HepG2 (cell line): ENCODE measurements around the gene FLAD1. TPM values are rescaled to one million over a fixed set of nuclear protein-coding genes. Genes with fewer than 3 reads are reported as not detected.

ENCODE experiments used
- CEBPB ChIP-seq: IDR thresholded peaks from 2 replicates; pipeline ENCODE4 v1.6.1; 2011; ENCODE audit warnings: low read depth, low read length, improper control_type of control experiment, borderline replicate concordance
- FOXJ3 ChIP-seq: sonication (generic); formaldehyde crosslinking; IDR thresholded peaks from 2 replicates; pipeline ENCODE4 v1.4.0; 2020; ENCODE audit warnings: missing genetic modification reagents, mild to moderate bottlenecking, borderline replicate concordance
- HNF4G ChIP-seq, 2 experiments: sonication (generic) in 1 of 2; formaldehyde crosslinking in 1 of 2; IDR thresholded peaks; 2 replicates each; pipeline versions ENCODE4 v1.4.0 to v1.6.1; 2011 to 2020; ENCODE audit warnings: borderline replicate concordance in 2 of 2, low read depth in 2 of 2, mild to moderate bottlenecking in 2 of 2, low read length in 1 of 2, missing genetic modification reagents in 1 of 2, moderate library complexity in 1 of 2
- IRF2 ChIP-seq: IDR thresholded peaks from 2 replicates; pipeline ENCODE4 v1.6.1; 2018; ENCODE audit warnings: missing genetic modification reagents, missing compliant biosample characterization
- KAT2B ChIP-seq: fragments of 150-350 bp; IDR thresholded peaks from 2 replicates; pipeline ENCODE4 v1.6.1; 2014; ENCODE audit warnings: low read depth, low read length, borderline replicate concordance
- KDM5A ChIP-seq: fragments of 200-600 bp; sonication (generic); IDR thresholded peaks from 2 replicates; pipeline ENCODE4 v1.7.0; 2018; ENCODE audit warnings: antibody characterized with exemption, mild to moderate bottlenecking, low read length, borderline replicate concordance
- MEIS1 ChIP-seq: sonication (generic); formaldehyde crosslinking; IDR thresholded peaks from 2 replicates; pipeline ENCODE4 v1.9.0; 2021; ENCODE audit warnings: mild to moderate bottlenecking, missing genetic modification reagents, moderate library complexity, borderline replicate concordance
- SCMH1 ChIP-seq: sonication (generic); formaldehyde crosslinking; IDR thresholded peaks from 2 replicates; pipeline ENCODE4 v1.9.0; 2021; ENCODE audit warnings: missing genetic modification reagents, mild to moderate bottlenecking, borderline replicate concordance
- ZNF136 ChIP-seq: sonication (generic); formaldehyde crosslinking; IDR thresholded peaks from 2 replicates; pipeline ENCODE4 v1.8.1; 2022; ENCODE audit warnings: low read depth, mild to moderate bottlenecking, moderate library complexity, missing genetic modification reagents
- ZNF17 ChIP-seq: sonication (generic); formaldehyde crosslinking; IDR thresholded peaks from 2 replicates; pipeline ENCODE4 v1.5.0; 2020; ENCODE audit warnings: mild to moderate bottlenecking, missing genetic modification reagents
- ZNF292 ChIP-seq: sonication (generic); formaldehyde crosslinking; IDR thresholded peaks from 2 replicates; pipeline ENCODE4 v1.8.1; 2022; ENCODE audit warnings: mild to moderate bottlenecking, low read depth, missing genetic modification reagents, borderline replicate concordance
- ZNF430 ChIP-seq: sonication (generic); formaldehyde crosslinking; IDR thresholded peaks from 2 replicates; pipeline ENCODE4 v1.9.0; 2021; ENCODE audit warnings: mild to moderate bottlenecking, missing genetic modification reagents
- ZNF432 ChIP-seq: sonication (generic); formaldehyde crosslinking; IDR thresholded peaks from 2 replicates; pipeline ENCODE4 v1.5.0; 2020; ENCODE audit warnings: missing genetic modification reagents, mild to moderate bottlenecking, borderline replicate concordance
- ZNF550 ChIP-seq: sonication (generic); formaldehyde crosslinking; IDR thresholded peaks from 2 replicates; pipeline ENCODE4 v1.4.0; 2020; ENCODE audit warnings: mild to moderate bottlenecking, missing genetic modification reagents, borderline replicate concordance
- ZNF572 ChIP-seq: sonication (generic); formaldehyde crosslinking; IDR thresholded peaks from 2 replicates; pipeline ENCODE4 v1.5.1; 2020; ENCODE audit warnings: mild to moderate bottlenecking, missing genetic modification reagents
- ZNF672 ChIP-seq: sonication (generic); formaldehyde crosslinking; IDR thresholded peaks from 2 replicates; pipeline ENCODE4 v1.8.1; 2022; ENCODE audit warnings: missing genetic modification reagents
- polyA plus RNA-seq, 8 experiments: library from polyadenylated mRNA; depleted of rRNA in 3 of 8; stranded (reverse) in 7 of 8; unstranded in 1 of 8; fragments of >200 nt; fragmentation: Illumina TruSeq in 4 of 8; extraction: Trizol in 4 of 8; gene quantifications; 2 replicates each; pipeline versions ENCODE4 v1.2.1 to v1.2.3, GENCODE V29; 2011 to 2016; ENCODE audit warnings: low read depth in 4 of 8, missing spikeins in 1 of 8, mixed read lengths in 1 of 8; ENCODE audit not compliant: insufficient read depth in 1 of 8
- total RNA-seq, 5 experiments: library from RNA; depleted of rRNA; stranded (reverse); fragments of >200 nt; fragmentation: Illumina TruSeq; extraction: Trizol; gene quantifications; 2 replicates each; pipeline ENCODE4 v1.2.3, GENCODE V29; 2016; ENCODE audit warnings: low read depth in 1 of 5
- TF ChIP-seq, protein P1 (sequence below): sonication (generic); formaldehyde crosslinking; IDR thresholded peaks from 2 replicates; pipeline ENCODE4 v1.5.0; 2020; ENCODE audit warnings: missing genetic modification reagents, mild to moderate bottlenecking, borderline replicate concordance
- TF ChIP-seq, protein P2 (sequence below): sonication (generic); formaldehyde crosslinking; IDR thresholded peaks from 2 replicates; pipeline ENCODE4 v1.5.0; 2020; ENCODE audit warnings: missing genetic modification reagents
- TF ChIP-seq, protein P3 (sequence below): sonication (generic); formaldehyde crosslinking; IDR thresholded peaks from 2 replicates; pipeline ENCODE4 v1.4.0; 2020; ENCODE audit warnings: missing genetic modification reagents; ENCODE audit errors: not compliant biosample characterization
- TF ChIP-seq, protein P4 (sequence below): sonication (generic); formaldehyde crosslinking; conservative IDR thresholded peaks from 2 replicates; pipeline ENCODE4 v1.4.0; 2020; ENCODE audit warnings: mild to moderate bottlenecking, missing genetic modification reagents, moderate library complexity
- TF ChIP-seq, protein P5 (sequence below): sonication (generic); formaldehyde crosslinking; IDR thresholded peaks from 2 replicates; pipeline ENCODE4 v1.5.1; 2020; ENCODE audit warnings: missing genetic modification reagents, mild to moderate bottlenecking, borderline replicate concordance

FLAD1 gene
- total and polyA plus RNA-seq, 2 of the 13 experiments (the other 11 are each of a cell fraction or from before 2014, with no cell fraction given): 25.9 to 32.8 TPM

DNA sequence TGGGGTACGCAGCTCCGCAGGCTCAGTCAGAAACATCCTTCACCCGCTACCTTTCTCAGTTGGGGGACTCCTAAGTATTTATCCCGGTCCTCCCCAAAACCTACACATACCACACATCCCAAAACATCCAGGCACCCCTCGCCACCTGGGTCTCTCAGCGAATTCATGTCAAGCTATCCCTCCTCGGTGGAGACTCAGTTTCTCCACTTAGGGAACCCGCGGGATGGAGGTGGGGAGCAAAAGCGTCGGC is 18.2 kb downstream of the FLAD1 start (continued):
- TF ChIP-seq, protein P1, sequence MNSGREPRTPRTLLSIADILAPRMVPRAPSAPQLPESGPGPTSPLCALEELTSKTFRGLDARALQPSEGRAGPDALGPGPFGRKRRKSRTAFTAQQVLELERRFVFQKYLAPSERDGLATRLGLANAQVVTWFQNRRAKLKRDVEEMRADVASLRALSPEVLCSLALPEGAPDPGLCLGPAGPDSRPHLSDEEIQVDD (CRISPR knock-in tag): no peak
- 0 out of 2 replicates have a peak, but pooled peaks have one; percentile 36 for TF ChIP-seq ZNF432 (CRISPR knock-in tag)
- TF ChIP-seq FOXJ3 (CRISPR knock-in tag): no peak
- no peak for TF ChIP-seq IRF2 (CRISPR knock-in tag)
- 0 out of 2 replicates have a peak, but pooled peaks have one; percentile 3 for TF ChIP-seq ZNF136
- TF ChIP-seq ZNF572 (CRISPR knock-in tag): no peak
- 0 out of 2 replicates have a peak, but pooled peaks have one; percentile 2 for TF ChIP-seq ZNF430 (CRISPR knock-in tag)
- TF ChIP-seq KAT2B: no peak
- no peak for TF ChIP-seq ZNF292
- TF ChIP-seq, protein P2, sequence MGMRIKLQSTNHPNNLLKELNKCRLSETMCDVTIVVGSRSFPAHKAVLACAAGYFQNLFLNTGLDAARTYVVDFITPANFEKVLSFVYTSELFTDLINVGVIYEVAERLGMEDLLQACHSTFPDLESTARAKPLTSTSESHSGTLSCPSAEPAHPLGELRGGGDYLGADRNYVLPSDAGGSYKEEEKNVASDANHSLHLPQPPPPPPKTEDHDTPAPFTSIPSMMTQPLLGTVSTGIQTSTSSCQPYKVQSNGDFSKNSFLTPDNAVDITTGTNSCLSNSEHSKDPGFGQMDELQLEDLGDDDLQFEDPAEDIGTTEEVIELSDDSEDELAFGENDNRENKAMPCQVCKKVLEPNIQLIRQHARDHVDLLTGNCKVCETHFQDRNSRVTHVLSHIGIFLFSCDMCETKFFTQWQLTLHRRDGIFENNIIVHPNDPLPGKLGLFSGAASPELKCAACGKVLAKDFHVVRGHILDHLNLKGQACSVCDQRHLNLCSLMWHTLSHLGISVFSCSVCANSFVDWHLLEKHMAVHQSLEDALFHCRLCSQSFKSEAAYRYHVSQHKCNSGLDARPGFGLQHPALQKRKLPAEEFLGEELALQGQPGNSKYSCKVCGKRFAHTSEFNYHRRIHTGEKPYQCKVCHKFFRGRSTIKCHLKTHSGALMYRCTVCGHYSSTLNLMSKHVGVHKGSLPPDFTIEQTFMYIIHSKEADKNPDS (CRISPR knock-in tag): 0 out of 2 replicates have a peak, but pooled peaks have one; percentile 35
- TF ChIP-seq CEBPB: no peak
- peak; percentile 23; the same call in 1 of the 2 replicates for TF ChIP-seq ZNF672 (CRISPR knock-in tag)
- TF ChIP-seq MEIS1 (CRISPR knock-in tag): 0 out of 2 replicates have a peak, but pooled peaks have one; percentile 3
- TF ChIP-seq, protein P3, sequence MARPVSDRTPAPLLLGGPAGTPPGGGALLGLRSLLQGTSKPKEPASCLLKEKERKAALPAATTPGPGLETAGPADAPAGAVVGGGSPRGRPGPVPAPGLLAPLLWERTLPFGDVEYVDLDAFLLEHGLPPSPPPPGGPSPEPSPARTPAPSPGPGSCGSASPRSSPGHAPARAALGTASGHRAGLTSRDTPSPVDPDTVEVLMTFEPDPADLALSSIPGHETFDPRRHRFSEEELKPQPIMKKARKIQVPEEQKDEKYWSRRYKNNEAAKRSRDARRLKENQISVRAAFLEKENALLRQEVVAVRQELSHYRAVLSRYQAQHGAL (CRISPR knock-in tag): no peak
- TF ChIP-seq, protein P4, sequence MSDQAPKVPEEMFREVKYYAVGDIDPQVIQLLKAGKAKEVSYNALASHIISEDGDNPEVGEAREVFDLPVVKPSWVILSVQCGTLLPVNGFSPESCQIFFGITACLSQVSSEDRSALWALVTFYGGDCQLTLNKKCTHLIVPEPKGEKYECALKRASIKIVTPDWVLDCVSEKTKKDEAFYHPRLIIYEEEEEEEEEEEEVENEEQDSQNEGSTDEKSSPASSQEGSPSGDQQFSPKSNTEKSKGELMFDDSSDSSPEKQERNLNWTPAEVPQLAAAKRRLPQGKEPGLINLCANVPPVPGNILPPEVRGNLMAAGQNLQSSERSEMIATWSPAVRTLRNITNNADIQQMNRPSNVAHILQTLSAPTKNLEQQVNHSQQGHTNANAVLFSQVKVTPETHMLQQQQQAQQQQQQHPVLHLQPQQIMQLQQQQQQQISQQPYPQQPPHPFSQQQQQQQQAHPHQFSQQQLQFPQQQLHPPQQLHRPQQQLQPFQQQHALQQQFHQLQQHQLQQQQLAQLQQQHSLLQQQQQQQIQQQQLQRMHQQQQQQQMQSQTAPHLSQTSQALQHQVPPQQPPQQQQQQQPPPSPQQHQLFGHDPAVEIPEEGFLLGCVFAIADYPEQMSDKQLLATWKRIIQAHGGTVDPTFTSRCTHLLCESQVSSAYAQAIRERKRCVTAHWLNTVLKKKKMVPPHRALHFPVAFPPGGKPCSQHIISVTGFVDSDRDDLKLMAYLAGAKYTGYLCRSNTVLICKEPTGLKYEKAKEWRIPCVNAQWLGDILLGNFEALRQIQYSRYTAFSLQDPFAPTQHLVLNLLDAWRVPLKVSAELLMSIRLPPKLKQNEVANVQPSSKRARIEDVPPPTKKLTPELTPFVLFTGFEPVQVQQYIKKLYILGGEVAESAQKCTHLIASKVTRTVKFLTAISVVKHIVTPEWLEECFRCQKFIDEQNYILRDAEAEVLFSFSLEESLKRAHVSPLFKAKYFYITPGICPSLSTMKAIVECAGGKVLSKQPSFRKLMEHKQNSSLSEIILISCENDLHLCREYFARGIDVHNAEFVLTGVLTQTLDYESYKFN (CRISPR knock-in tag): no peak
- TF ChIP-seq, protein P5, sequence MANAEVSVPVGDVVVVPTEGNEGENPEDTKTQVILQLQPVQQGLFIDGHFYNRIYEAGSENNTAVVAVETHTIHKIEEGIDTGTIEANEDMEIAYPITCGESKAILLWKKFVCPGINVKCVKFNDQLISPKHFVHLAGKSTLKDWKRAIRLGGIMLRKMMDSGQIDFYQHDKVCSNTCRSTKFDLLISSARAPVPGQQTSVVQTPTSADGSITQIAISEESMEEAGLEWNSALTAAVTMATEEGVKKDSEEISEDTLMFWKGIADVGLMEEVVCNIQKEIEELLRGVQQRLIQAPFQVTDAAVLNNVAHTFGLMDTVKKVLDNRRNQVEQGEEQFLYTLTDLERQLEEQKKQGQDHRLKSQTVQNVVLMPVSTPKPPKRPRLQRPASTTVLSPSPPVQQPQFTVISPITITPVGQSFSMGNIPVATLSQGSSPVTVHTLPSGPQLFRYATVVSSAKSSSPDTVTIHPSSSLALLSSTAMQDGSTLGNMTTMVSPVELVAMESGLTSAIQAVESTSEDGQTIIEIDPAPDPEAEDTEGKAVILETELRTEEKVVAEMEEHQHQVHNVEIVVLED: no peak
- TF ChIP-seq KDM5A: peak; percentile 75; the same call in 1 of the 2 replicates
- no peak for TF ChIP-seq ZNF17 (CRISPR knock-in tag)
- TF ChIP-seq ZNF550 (CRISPR knock-in tag): no peak
- no peak for TF ChIP-seq HNF4G (IDR thresholded peaks at IDR 0.05; ENCODE audit: borderline replicate concordance, low read depth, low read length)
- TF ChIP-seq HNF4G (CRISPR knock-in tag; IDR thresholded peaks at IDR 0.05; ENCODE audit: borderline replicate concordance, low read depth): no peak
- TF ChIP-seq SCMH1: no peak
